IMR-90 (cell line): ENCODE results near the gene ZNF747. TPM values are rescaled to one million over a fixed set of nuclear protein-coding genes. Genes with fewer than 3 reads are reported as not detected.

Experiments used
- ATAC-seq: fragments of 200-7000 bp; cut with Tn5 transposase; 2 replicates; pipeline ENCODE4 v1.9.1; 2020; ENCODE audit warnings: low read depth, mild to moderate bottlenecking, moderate library complexity
- BruUV-seq: library from RNA; stranded (reverse); fragments of 400-500 nt; replicated peaks from 2 replicates; lab custom pipeline; 2021; lab: Mats Ljungman, UMichigan
- CTCF ChIA-PET: fragments of 300-600 bp; formaldehyde crosslinking; extraction: SDS; loops from one replicate; lab custom pipeline; 2021; ENCODE audit warnings: antibody characterized with exemption; lab: Yijun Ruan, JAX
- POLR2A ChIA-PET: fragments of 300-600 bp; sonication (Branson Sonifier 250); formaldehyde crosslinking; loops from one replicate; lab custom pipeline; 2022; ENCODE audit warnings: antibody characterized with exemption; ENCODE audit not compliant: unreplicated experiment; lab: Charles Lee
- DNase-seq: peaks from one replicate; pipeline ENCODE4 v3.0.0; 2013
- H2AFZ ChIP-seq: replicated peaks from 2 replicates; pipeline ENCODE3; 2013; ENCODE audit warnings: low read length, mild to moderate bottlenecking; ENCODE audit not compliant: poor library complexity
- H2AK5ac ChIP-seq: 2 replicates; pipeline ENCODE4 v1.6.1; 2013; ENCODE audit warnings: low read depth, low read length, inconsistent platforms
- H2AK9ac ChIP-seq: replicated peaks from 2 replicates; pipeline ENCODE3; 2013; ENCODE audit warnings: mild to moderate bottlenecking, low read depth, low read length, moderate library complexity; ENCODE audit not compliant: poor library complexity
- H2BK120ac ChIP-seq: 2 replicates; pipeline ENCODE4 v1.6.1; 2013; ENCODE audit warnings: low read depth, low read length, inconsistent platforms
- H2BK15ac ChIP-seq: 3 replicates; pipeline ENCODE4 v1.6.1; 2013; ENCODE audit warnings: low read depth, low read length, inconsistent platforms
- H2BK20ac ChIP-seq: 2 replicates; pipeline ENCODE4 v1.6.1; 2013; ENCODE audit warnings: low read depth, mild to moderate bottlenecking, inconsistent platforms, low read length, moderate library complexity
- H2BK5ac ChIP-seq: 2 replicates; pipeline ENCODE4 v1.6.1; 2013; ENCODE audit warnings: mild to moderate bottlenecking, low read depth, low read length, inconsistent platforms; ENCODE audit not compliant: poor library complexity, severe bottlenecking
- H3K14ac ChIP-seq: replicated peaks from 2 replicates; pipeline ENCODE4 v1.6.1; 2013; ENCODE audit warnings: low read depth, low read length, inconsistent platforms
- H3K18ac ChIP-seq: 2 replicates; pipeline ENCODE4 v1.6.1; 2013; ENCODE audit warnings: low read depth, low read length, control low read depth
- H3K23ac ChIP-seq: 2 replicates; pipeline ENCODE4 v1.6.1; 2013; ENCODE audit warnings: low read depth, low read length, inconsistent platforms
- H3K27ac ChIP-seq: 2 replicates; pipeline ENCODE4 v1.5.1; 2013; ENCODE audit warnings: mild to moderate bottlenecking, control low read depth, low read length; ENCODE audit not compliant: insufficient read depth
- H3K27me3 ChIP-seq: 2 replicates; pipeline ENCODE4 v1.6.1; 2013; ENCODE audit warnings: low read length; ENCODE audit not compliant: control insufficient read depth, insufficient read depth
- H3K36me3 ChIP-seq: 2 replicates; pipeline ENCODE4 v1.6.1; 2013; ENCODE audit warnings: low read length, mixed read lengths; ENCODE audit not compliant: control insufficient read depth, insufficient read depth
- H3K4ac ChIP-seq: 2 replicates; pipeline ENCODE4 v1.6.1; 2013; ENCODE audit warnings: low read depth, low read length, inconsistent platforms
- H3K4me1 ChIP-seq: 2 replicates; pipeline ENCODE4 v1.6.1; 2013; ENCODE audit warnings: low read length, mixed read lengths; ENCODE audit not compliant: control insufficient read depth, insufficient read depth
- H3K4me2 ChIP-seq: 2 replicates; pipeline ENCODE4 v1.6.1; 2013; ENCODE audit warnings: low read depth, mild to moderate bottlenecking, control low read depth, low read length, moderate library complexity
- H3K4me3 ChIP-seq: 2 replicates; pipeline ENCODE4 v1.5.1; 2013; ENCODE audit warnings: low read depth, mild to moderate bottlenecking, control low read depth, low read length, moderate library complexity; ENCODE audit not compliant: insufficient read depth
- H3K56ac ChIP-seq: 2 replicates; pipeline ENCODE4 v1.6.1; 2013; ENCODE audit warnings: low read length, inconsistent platforms; ENCODE audit not compliant: insufficient read depth; ENCODE audit errors: extremely low read depth
- H3K79me1 ChIP-seq, 2 experiments: 2 replicates each; pipeline ENCODE4 v1.6.1; 2013; ENCODE audit warnings: low read length in 2 of 2, inconsistent platforms in 1 of 2, low read depth in 1 of 2
- H3K9ac ChIP-seq: 2 replicates; pipeline ENCODE4 v1.6.1; 2013; ENCODE audit warnings: low read depth, low read length, control low read depth
- H3K9me1 ChIP-seq: 2 replicates; pipeline ENCODE4 v1.6.1; 2013; ENCODE audit warnings: low read length, inconsistent platforms; ENCODE audit not compliant: insufficient read depth
- H3K9me3 ChIP-seq: 2 replicates; pipeline ENCODE4 v1.6.1; 2013; ENCODE audit warnings: low read length; ENCODE audit not compliant: control insufficient read depth, insufficient read depth
- H4K20me1 ChIP-seq: 2 replicates; pipeline ENCODE4 v1.6.1; 2013; ENCODE audit warnings: low read length, inconsistent platforms; ENCODE audit not compliant: insufficient read depth
- H4K5ac ChIP-seq: 2 replicates; pipeline ENCODE4 v1.6.1; 2013; ENCODE audit warnings: mild to moderate bottlenecking, low read depth, low read length, control low read depth
- H4K8ac ChIP-seq, 2 experiments: 2 replicates each; pipeline ENCODE4 v1.6.1; 2013; ENCODE audit warnings: low read depth in 2 of 2, low read length in 2 of 2, control low read depth in 1 of 2, inconsistent platforms in 1 of 2
- H4K91ac ChIP-seq: 2 replicates; pipeline ENCODE4 v1.6.1; 2013; ENCODE audit warnings: low read depth, low read length, inconsistent platforms; ENCODE audit not compliant: insufficient read depth
- MAFK ChIP-seq: IDR thresholded peaks from 2 replicates; pipeline ENCODE4 v1.6.1; 2012; ENCODE audit warnings: low read depth, low read length, improper control_type of control experiment
- RFX5 ChIP-seq: IDR thresholded peaks from 2 replicates; pipeline ENCODE4 v1.8.0; 2012; ENCODE audit warnings: low read depth, mild to moderate bottlenecking, low read length, moderate library complexity
- SMC3 ChIP-seq: fragments of 150-350 bp; IDR thresholded peaks from 2 replicates; pipeline ENCODE4 v1.6.1; 2016; ENCODE audit warnings: low read depth, mild to moderate bottlenecking, antibody characterized with exemption, low read length, moderate library complexity
- WGBS, 2 experiments: methylation state at CpG; one replicate each; pipeline versions ENCODE4 v1.1.5 to v1.1.7; 2013; ENCODE audit warnings: missing lambda C conversion rate in 2 of 2; ENCODE audit not compliant: insufficient read length in 1 of 2; ENCODE audit errors: extremely low coverage in 2 of 2; 5-methylcytosine and 5-hydroxymethylcytosine counted together
- dilution Hi-C: fragments of 300-500 bp; cut with HindIII; formaldehyde crosslinking; loops from one replicate; pipeline ENCODE4 v1.14.3; 2018; ENCODE audit warnings: low sequenced_read_pairs; ENCODE audit not compliant: unreplicated experiment
- in situ Hi-C: fragments of 300-500 bp; cut with MboI; formaldehyde crosslinking; loops from 3 replicates; pipeline ENCODE4 v1.14.3; 2019; ENCODE audit warnings: low sequenced_read_pairs, inconsistent platforms, mixed read lengths
- intact Hi-C: fragments of 100-400 bp; cut with micrococcal nuclease; formaldehyde crosslinking; loops from 2 replicates; pipeline ENCODE4 v1.10.0; 2022
- polyA plus RNA-seq, 3 experiments: library from polyadenylated mRNA; depleted of rRNA; stranded (reverse); fragments of >200 nt; gene quantifications; 2 replicates each; pipeline ENCODE4 v1.2.3, GENCODE V29; 2012; ENCODE audit warnings: low replicate concordance in 1 of 3
- total RNA-seq: library from RNA; depleted of rRNA; stranded (reverse); fragments of >200 nt; gene quantifications from 2 replicates; pipeline ENCODE4 v1.2.3, GENCODE V29; 2012

The ZNF747 gene
- total and polyA plus RNA-seq, 2 of the 4 experiments (the other 2 are of a cell fraction): 2.0 to 2.9 TPM

GRCh38 chr16:30581457-30581856 lies 46.8 kb upstream of the ZNF747 start:
- Histone ChIP-seq H3K4me2 (no peak overlapping the region), H2AFZ (no peak overlapping the region), H3K14ac (no peak overlapping the region), H2BK15ac (no peak overlapping the region), H3K36me3 (peaks cover 28% of the 10 kb centered on the region), H3K4ac (no peak overlapping the region), H2AK9ac (no peak overlapping the region), H3K4me1 (peaks cover 3% of the 10 kb centered on the region; the same call in 1 of the 2 replicates), H3K23ac (no peak overlapping the region), H4K91ac (no peak overlapping the region), H3K79me1 (peaks cover 10 to 56% of the 10 kb centered on the region in 2 experiments), H3K27me3 (no peaks in the 10 kb centered on the region), H2BK120ac (no peak overlapping the region), H3K9me1 (no peaks in the 10 kb centered on the region), H3K27ac (no peak overlapping the region), H4K8ac (no peak overlapping the region), H3K9me3 (no peaks in the 10 kb centered on the region), H3K56ac (no peak overlapping the region), H3K18ac (no peak overlapping the region), H4K20me1 (no peaks in the 10 kb centered on the region), H2AK5ac (no peak overlapping the region), H3K9ac (no peak overlapping the region), H3K4me3 (no peak overlapping the region), H2BK5ac (no peak overlapping the region), H2BK20ac (no peak overlapping the region), H4K5ac (no peak overlapping the region)
- ChIA-PET POLR2A (no interaction called here), CTCF (no interaction called here)
- in situ Hi-C loops: no loop called here
- BruUV-seq: no TSS peak
- TF ChIP-seq SMC3 (no peak), MAFK (no peak), RFX5 (no peak)
- ATAC-seq (no peak), DNase-seq (no peak)
- WGBS, 2 experiments: 94% methylated on average over 3 of the region's 7 CpGs; no CpG with 5 or more reads in 1 of the 2 experiments
- intact Hi-C loops: no loop called here
- dilution Hi-C loops: no loop called here
